HepG2 (cell line): ENCODE results near the gene ZIM2. TPM values are rescaled to one million over a fixed set of nuclear protein-coding genes. Genes with fewer than 3 reads are reported as not detected.
A peak's percentile ranks its signal among the peaks of the same experiment; 100 is the strongest.

Source experiments
- ARID4A ChIP-seq: sonication (generic); formaldehyde crosslinking; IDR thresholded peaks from 2 replicates; pipeline ENCODE4 v1.5.0; 2020; ENCODE audit warnings: mild to moderate bottlenecking, missing genetic modification reagents, borderline replicate concordance
- BHLHE40 ChIP-seq: IDR thresholded peaks from 2 replicates; pipeline ENCODE4 v1.6.1; 2011; ENCODE audit warnings: low read length, improper control_type of control experiment
- HMGXB4 ChIP-seq, 2 experiments: sonication (generic) in 1 of 2; formaldehyde crosslinking in 1 of 2; IDR thresholded peaks; 2 replicates each; pipeline versions ENCODE4 v1.4.0 to v1.6.1; 2018 to 2020; ENCODE audit warnings: missing genetic modification reagents in 2 of 2, borderline replicate concordance in 1 of 2, low read depth in 1 of 2, mild to moderate bottlenecking in 1 of 2, missing biosample characterization in 1 of 2
- JUNB ChIP-seq: sonication (generic); formaldehyde crosslinking; IDR thresholded peaks from 2 replicates; pipeline ENCODE4 v1.8.0; 2022; ENCODE audit warnings: missing genetic modification reagents, mild to moderate bottlenecking, borderline replicate concordance
- KDM6A ChIP-seq: IDR thresholded peaks from 2 replicates; pipeline ENCODE4 v1.6.1; 2016; ENCODE audit warnings: low read depth
- PAXIP1 ChIP-seq: sonication (generic); formaldehyde crosslinking; conservative IDR thresholded peaks from 2 replicates; pipeline ENCODE4 v1.4.0; 2020; ENCODE audit warnings: mild to moderate bottlenecking, missing genetic modification reagents, moderate library complexity
- PHF20 ChIP-seq: sonication (generic); formaldehyde crosslinking; IDR thresholded peaks from 2 replicates; pipeline ENCODE4 v1.5.0; 2020; ENCODE audit warnings: mild to moderate bottlenecking, missing genetic modification reagents
- SNAPC4 ChIP-seq: sonication (generic); formaldehyde crosslinking; IDR thresholded peaks from 2 replicates; pipeline ENCODE4 v1.4.0; 2020; ENCODE audit warnings: mild to moderate bottlenecking, missing genetic modification reagents
- TBX3 ChIP-seq: fragments of 450-650 bp; IDR thresholded peaks from 2 replicates; pipeline ENCODE4 v1.6.1; 2017; ENCODE audit warnings: antibody characterized with exemption, mild to moderate bottlenecking, inconsistent platforms, borderline replicate concordance
- ZC3H4 ChIP-seq: sonication (generic); formaldehyde crosslinking; IDR thresholded peaks from 2 replicates; pipeline ENCODE4 v1.4.0; 2020; ENCODE audit warnings: missing genetic modification reagents, borderline replicate concordance
- ZFP90 ChIP-seq: sonication (generic); formaldehyde crosslinking; IDR thresholded peaks from 2 replicates; pipeline ENCODE4 v1.8.0; 2022; ENCODE audit warnings: missing genetic modification reagents, mild to moderate bottlenecking, inconsistent platforms, borderline replicate concordance
- polyA plus RNA-seq, 8 experiments: library from polyadenylated mRNA; depleted of rRNA in 3 of 8; stranded (reverse) in 7 of 8; unstranded in 1 of 8; fragments of >200 nt; fragmentation: Illumina TruSeq in 4 of 8; extraction: Trizol in 4 of 8; gene quantifications; 2 replicates each; pipeline versions ENCODE4 v1.2.1 to v1.2.3, GENCODE V29; 2011 to 2016; ENCODE audit warnings: low read depth in 4 of 8, missing spikeins in 1 of 8, mixed read lengths in 1 of 8; ENCODE audit not compliant: insufficient read depth in 1 of 8
- total RNA-seq, 5 experiments: library from RNA; depleted of rRNA; stranded (reverse); fragments of >200 nt; fragmentation: Illumina TruSeq; extraction: Trizol; gene quantifications; 2 replicates each; pipeline ENCODE4 v1.2.3, GENCODE V29; 2016; ENCODE audit warnings: low read depth in 1 of 5

ZIM2 gene
- total and polyA plus RNA-seq, 2 of the 13 experiments (the other 11 are each of a cell fraction or from before 2014, with no cell fraction given), result 7.2 to 10.3 TPM

- TF ChIP-seq PHF20, result no peak
- TF ChIP-seq KDM6A (CRISPR knock-in tag), result no peak
- TF ChIP-seq JUNB (CRISPR knock-in tag), result 0 out of 2 replicates have a peak, but pooled peaks have one; percentile 6
- no peak for TF ChIP-seq ZC3H4 (CRISPR knock-in tag)
- TF ChIP-seq ZFP90 (CRISPR knock-in tag), result 0 out of 2 replicates have a peak, but pooled peaks have one; percentile 18
- 0 out of 4 replicates have a peak, but pooled peaks of 1 of the 2 experiments have one; percentile 13 for TF ChIP-seq HMGXB4 (CRISPR knock-in tag; IDR thresholded peaks at IDR 0.05; ENCODE audit: borderline replicate concordance in 1 of 2, low read depth in 1 of 2)
- peak; percentile 45; the same call in 1 of the 2 replicates for TF ChIP-seq ARID4A (CRISPR knock-in tag)
- peak; percentile 3; the same call in 1 of the 2 replicates for TF ChIP-seq TBX3
- peak; percentile 45; the same call in 1 of the 2 replicates for TF ChIP-seq SNAPC4 (CRISPR knock-in tag)
- peak; percentile 82 for TF ChIP-seq BHLHE40
- TF ChIP-seq PAXIP1 (CRISPR knock-in tag), result 0 out of 2 replicates have a peak, but pooled peaks have one; percentile 13
These were observed 2.3 kb downstream of the ZIM2 start (continued) for GRCh38 chr19:56838024-56838908.
